WTC11 (cell line): ENCODE data around the gene SETD9. TPM values are rescaled to one million over a fixed set of nuclear protein-coding genes. Genes with fewer than 3 reads are reported as not detected.

Experiments
- ATAC-seq: fragments of 200-7000 bp; cut with Tn5 transposase; 2 replicates; pipeline ENCODE4 v1.10.0; 2021; ENCODE audit warnings: mild to moderate bottlenecking, moderate library complexity
- CTCF ChIA-PET: fragments of 300-600 bp; sonication (Branson Sonifier 250); formaldehyde crosslinking; loops from one replicate; lab custom pipeline; 2021; ENCODE audit warnings: antibody characterized with exemption; lab: Charles Lee
- POLR2A ChIA-PET: fragments of 350-600 bp; sonication (Branson Sonifier 250); formaldehyde crosslinking; loops from one replicate; lab custom pipeline; 2021; ENCODE audit warnings: antibody characterized with exemption; lab: Charles Lee
- DNase-seq: peaks from one replicate; pipeline ENCODE4 v3.0.0; 2021; ENCODE audit warnings: low spot score
- H3K27ac Mint-ChIP-seq: 2 replicates; pipeline ENCODE4 v1.8.0; 2021; ENCODE audit warnings: mixed read lengths
- H3K27me3 Mint-ChIP-seq: 2 replicates; pipeline ENCODE4 v1.8.0; 2021; ENCODE audit warnings: low read depth, mild to moderate bottlenecking, moderate library complexity, mixed read lengths
- H3K36me3 Mint-ChIP-seq: 2 replicates; pipeline ENCODE4 v1.8.0; 2021; ENCODE audit warnings: mixed read lengths
- H3K4me1 Mint-ChIP-seq: 2 replicates; pipeline ENCODE4 v1.8.0; 2022; ENCODE audit warnings: mixed read lengths
- H3K4me3 Mint-ChIP-seq: 2 replicates; pipeline ENCODE4 v1.8.0; 2021; ENCODE audit warnings: mild to moderate bottlenecking, moderate library complexity, mixed read lengths
- H3K9me3 Mint-ChIP-seq: 2 replicates; pipeline ENCODE4 v1.8.0; 2021; ENCODE audit warnings: mixed read lengths
- ATF1 ChIP-seq: sonication (generic); formaldehyde crosslinking; IDR thresholded peaks from 2 replicates; pipeline ENCODE4 v1.8.1; 2023; ENCODE audit warnings: mild to moderate bottlenecking, moderate library complexity, missing genetic modification reagents
- ELF4 ChIP-seq: sonication (generic); formaldehyde crosslinking; IDR thresholded peaks from 2 replicates; pipeline ENCODE4 v1.8.1; 2022; ENCODE audit warnings: low read depth, mild to moderate bottlenecking, moderate library complexity, missing genetic modification reagents
- NFYB ChIP-seq: sonication (generic); formaldehyde crosslinking; conservative IDR thresholded peaks from 2 replicates; pipeline ENCODE4 v1.8.0; 2022; ENCODE audit warnings: low read depth, missing genetic modification reagents
- NR3C1 ChIP-seq: sonication (generic); formaldehyde crosslinking; conservative IDR thresholded peaks from 2 replicates; pipeline ENCODE4 v1.8.1; 2023; ENCODE audit warnings: low read depth, mild to moderate bottlenecking, missing genetic modification reagents
- TCF7 ChIP-seq: sonication (generic); formaldehyde crosslinking; IDR thresholded peaks from 2 replicates; pipeline ENCODE4 v1.8.0; 2022; ENCODE audit warnings: mild to moderate bottlenecking, low read depth, missing genetic modification reagents, moderate library complexity
- TEAD1 ChIP-seq: sonication (generic); formaldehyde crosslinking; IDR thresholded peaks from 2 replicates; pipeline ENCODE4 v1.8.0; 2022; ENCODE audit warnings: mild to moderate bottlenecking, missing genetic modification reagents
- TEAD4 ChIP-seq: sonication (generic); formaldehyde crosslinking; IDR thresholded peaks from 2 replicates; pipeline ENCODE4 v1.8.0; 2022; ENCODE audit warnings: mild to moderate bottlenecking, missing genetic modification reagents
- ZNF263 ChIP-seq: sonication (generic); formaldehyde crosslinking; IDR thresholded peaks from 2 replicates; pipeline ENCODE4 v1.8.1; 2022; ENCODE audit warnings: low read depth, mild to moderate bottlenecking, moderate library complexity, missing genetic modification reagents
- total RNA-seq: library from RNA; stranded (reverse); gene quantifications from 3 replicates; pipeline ENCODE4 v1.2.3, GENCODE V29; 2021
- TF ChIP-seq, protein P1 (sequence below): sonication (generic); formaldehyde crosslinking; IDR thresholded peaks from 2 replicates; pipeline ENCODE4 v1.8.1; 2022; ENCODE audit warnings: low read depth, mild to moderate bottlenecking, moderate library complexity, missing genetic modification reagents, borderline replicate concordance
- TF ChIP-seq, protein P2 (sequence below): sonication (generic); formaldehyde crosslinking; IDR thresholded peaks from 2 replicates; pipeline ENCODE4 v1.8.0; 2022; ENCODE audit warnings: mild to moderate bottlenecking, missing genetic modification reagents
- TF ChIP-seq, protein P3 (sequence below): fragments of 250-450 bp; sonication (Bioruptor Pico); conservative IDR thresholded peaks from 2 replicates; pipeline ENCODE4 v1.9.0; 2021; ENCODE audit warnings: mild to moderate bottlenecking
- TF ChIP-seq, protein P4 (sequence below): fragments of 250-450 bp; sonication (Bioruptor Pico); IDR thresholded peaks from 2 replicates; pipeline ENCODE4 v1.9.0; 2021; ENCODE audit warnings: mild to moderate bottlenecking, borderline replicate concordance
- TF ChIP-seq, protein P5 (sequence below): sonication (generic); formaldehyde crosslinking; IDR thresholded peaks from 2 replicates; pipeline ENCODE4 v1.8.0; 2023; ENCODE audit warnings: missing genetic modification reagents
- TF ChIP-seq, protein P6 (sequence below): sonication (generic); formaldehyde crosslinking; conservative IDR thresholded peaks from 2 replicates; pipeline ENCODE4 v1.8.1; 2023; ENCODE audit warnings: mild to moderate bottlenecking, low read depth, missing genetic modification reagents, moderate library complexity
- TF ChIP-seq, protein P7 (sequence below): sonication (generic); formaldehyde crosslinking; IDR thresholded peaks from 2 replicates; pipeline ENCODE4 v1.8.0; 2022; ENCODE audit warnings: missing genetic modification reagents
- TF ChIP-seq, protein P8 (sequence below): sonication (generic); formaldehyde crosslinking; IDR thresholded peaks from 2 replicates; pipeline ENCODE4 v1.8.0; 2022; ENCODE audit warnings: mild to moderate bottlenecking, missing genetic modification reagents
- TF ChIP-seq, protein P9 (sequence below): fragments of 250-450 bp; sonication (Bioruptor Pico); IDR thresholded peaks from 2 replicates; pipeline ENCODE4 v1.9.0; 2021; ENCODE audit warnings: mild to moderate bottlenecking

SETD9 gene
- total RNA-seq, 1 experiment from 2014 or later = 6.7 TPM

DNA sequence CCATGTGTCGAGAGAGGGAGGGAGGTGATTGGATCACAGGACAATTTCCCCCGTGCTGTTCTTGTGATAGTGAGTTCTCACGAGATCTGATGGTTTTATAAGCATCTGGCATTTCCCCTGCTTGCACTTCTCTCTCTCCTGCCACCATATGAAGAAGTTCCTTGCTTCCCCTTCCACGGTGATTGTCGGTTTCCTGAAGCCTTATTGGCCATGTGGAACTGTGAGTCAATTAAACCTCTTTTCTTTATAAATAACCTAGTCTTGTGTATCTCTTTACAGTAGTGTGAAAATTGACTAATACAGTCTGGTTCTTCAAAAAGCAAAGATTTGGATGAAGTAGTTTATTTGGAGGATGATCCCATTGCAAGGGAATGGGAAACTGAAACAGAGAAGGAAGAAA lies 53.9 kb downstream of the SETD9 start:
- Mint-ChIP-seq H3K4me3 (no peak overlapping the region), H3K9me3 (no peaks in the 10 kb centered on the region), H3K27ac (no peak overlapping the region), H3K4me1 (no peaks in the 10 kb centered on the region), H3K27me3 (no peaks in the 10 kb centered on the region), H3K36me3 (no peaks in the 10 kb centered on the region)
- TF ChIP-seq ELF4 = no peak
- TF ChIP-seq, protein P1, sequence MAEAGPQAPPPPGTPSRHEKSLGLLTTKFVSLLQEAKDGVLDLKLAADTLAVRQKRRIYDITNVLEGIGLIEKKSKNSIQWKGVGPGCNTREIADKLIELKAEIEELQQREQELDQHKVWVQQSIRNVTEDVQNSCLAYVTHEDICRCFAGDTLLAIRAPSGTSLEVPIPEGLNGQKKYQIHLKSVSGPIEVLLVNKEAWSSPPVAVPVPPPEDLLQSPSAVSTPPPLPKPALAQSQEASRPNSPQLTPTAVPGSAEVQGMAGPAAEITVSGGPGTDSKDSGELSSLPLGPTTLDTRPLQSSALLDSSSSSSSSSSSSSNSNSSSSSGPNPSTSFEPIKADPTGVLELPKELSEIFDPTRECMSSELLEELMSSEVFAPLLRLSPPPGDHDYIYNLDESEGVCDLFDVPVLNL = no peak
- TF ChIP-seq, protein P2, sequence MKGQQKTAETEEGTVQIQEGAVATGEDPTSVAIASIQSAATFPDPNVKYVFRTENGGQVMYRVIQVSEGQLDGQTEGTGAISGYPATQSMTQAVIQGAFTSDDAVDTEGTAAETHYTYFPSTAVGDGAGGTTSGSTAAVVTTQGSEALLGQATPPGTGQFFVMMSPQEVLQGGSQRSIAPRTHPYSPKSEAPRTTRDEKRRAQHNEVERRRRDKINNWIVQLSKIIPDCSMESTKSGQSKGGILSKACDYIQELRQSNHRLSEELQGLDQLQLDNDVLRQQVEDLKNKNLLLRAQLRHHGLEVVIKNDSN (CRISPR knock-in tag) = no peak
- no peak for TF ChIP-seq NFYB (CRISPR knock-in tag)
- TF ChIP-seq, protein P3, sequence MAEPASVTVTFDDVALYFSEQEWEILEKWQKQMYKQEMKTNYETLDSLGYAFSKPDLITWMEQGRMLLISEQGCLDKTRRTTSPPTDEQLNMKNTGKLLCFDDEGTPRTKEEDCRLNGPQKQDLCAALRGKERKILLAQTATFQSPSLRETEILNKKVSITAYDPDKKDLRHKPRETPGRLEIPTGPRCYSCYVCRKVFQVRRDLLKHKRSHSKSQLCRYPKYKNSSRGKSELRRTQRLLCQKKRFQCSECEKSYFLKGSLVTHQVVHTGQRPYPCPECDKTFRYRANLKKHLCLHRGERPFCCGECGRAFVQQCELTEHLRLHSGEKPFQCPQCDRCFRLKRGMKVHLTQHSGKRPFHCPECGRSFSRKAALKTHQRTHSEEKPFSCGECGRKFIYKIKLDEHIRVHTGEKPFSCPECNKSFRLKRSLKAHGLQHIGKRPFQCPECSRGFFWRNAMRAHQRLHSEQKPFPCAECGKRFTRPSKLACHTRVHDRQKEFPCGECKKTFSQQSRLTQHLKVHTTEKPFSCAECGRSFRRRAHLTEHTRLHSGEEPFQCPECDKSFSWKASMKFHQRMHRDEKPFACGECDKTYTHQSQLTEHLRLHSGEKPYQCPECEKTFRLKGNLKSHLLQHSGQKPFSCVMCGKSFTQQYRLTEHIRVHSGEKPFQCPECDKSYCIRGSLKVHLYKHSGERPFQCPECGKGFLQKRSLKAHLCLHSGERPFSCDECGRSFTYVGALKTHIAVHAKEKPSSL (CRISPR knock-in tag) = no peak
- TF ChIP-seq TCF7 = no peak
- TF ChIP-seq, protein P4, sequence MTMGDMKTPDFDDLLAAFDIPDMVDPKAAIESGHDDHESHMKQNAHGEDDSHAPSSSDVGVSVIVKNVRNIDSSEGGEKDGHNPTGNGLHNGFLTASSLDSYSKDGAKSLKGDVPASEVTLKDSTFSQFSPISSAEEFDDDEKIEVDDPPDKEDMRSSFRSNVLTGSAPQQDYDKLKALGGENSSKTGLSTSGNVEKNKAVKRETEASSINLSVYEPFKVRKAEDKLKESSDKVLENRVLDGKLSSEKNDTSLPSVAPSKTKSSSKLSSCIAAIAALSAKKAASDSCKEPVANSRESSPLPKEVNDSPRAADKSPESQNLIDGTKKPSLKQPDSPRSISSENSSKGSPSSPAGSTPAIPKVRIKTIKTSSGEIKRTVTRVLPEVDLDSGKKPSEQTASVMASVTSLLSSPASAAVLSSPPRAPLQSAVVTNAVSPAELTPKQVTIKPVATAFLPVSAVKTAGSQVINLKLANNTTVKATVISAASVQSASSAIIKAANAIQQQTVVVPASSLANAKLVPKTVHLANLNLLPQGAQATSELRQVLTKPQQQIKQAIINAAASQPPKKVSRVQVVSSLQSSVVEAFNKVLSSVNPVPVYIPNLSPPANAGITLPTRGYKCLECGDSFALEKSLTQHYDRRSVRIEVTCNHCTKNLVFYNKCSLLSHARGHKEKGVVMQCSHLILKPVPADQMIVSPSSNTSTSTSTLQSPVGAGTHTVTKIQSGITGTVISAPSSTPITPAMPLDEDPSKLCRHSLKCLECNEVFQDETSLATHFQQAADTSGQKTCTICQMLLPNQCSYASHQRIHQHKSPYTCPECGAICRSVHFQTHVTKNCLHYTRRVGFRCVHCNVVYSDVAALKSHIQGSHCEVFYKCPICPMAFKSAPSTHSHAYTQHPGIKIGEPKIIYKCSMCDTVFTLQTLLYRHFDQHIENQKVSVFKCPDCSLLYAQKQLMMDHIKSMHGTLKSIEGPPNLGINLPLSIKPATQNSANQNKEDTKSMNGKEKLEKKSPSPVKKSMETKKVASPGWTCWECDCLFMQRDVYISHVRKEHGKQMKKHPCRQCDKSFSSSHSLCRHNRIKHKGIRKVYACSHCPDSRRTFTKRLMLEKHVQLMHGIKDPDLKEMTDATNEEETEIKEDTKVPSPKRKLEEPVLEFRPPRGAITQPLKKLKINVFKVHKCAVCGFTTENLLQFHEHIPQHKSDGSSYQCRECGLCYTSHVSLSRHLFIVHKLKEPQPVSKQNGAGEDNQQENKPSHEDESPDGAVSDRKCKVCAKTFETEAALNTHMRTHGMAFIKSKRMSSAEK (CRISPR knock-in tag) = no peak
- no peak for TF ChIP-seq NR3C1 (CRISPR knock-in tag)
- no peak for TF ChIP-seq ZNF263
- TF ChIP-seq, protein P5, sequence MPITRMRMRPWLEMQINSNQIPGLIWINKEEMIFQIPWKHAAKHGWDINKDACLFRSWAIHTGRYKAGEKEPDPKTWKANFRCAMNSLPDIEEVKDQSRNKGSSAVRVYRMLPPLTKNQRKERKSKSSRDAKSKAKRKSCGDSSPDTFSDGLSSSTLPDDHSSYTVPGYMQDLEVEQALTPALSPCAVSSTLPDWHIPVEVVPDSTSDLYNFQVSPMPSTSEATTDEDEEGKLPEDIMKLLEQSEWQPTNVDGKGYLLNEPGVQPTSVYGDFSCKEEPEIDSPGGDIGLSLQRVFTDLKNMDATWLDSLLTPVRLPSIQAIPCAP (CRISPR knock-in tag) = no peak
- TF ChIP-seq ATF1 (CRISPR knock-in tag) = no peak
- TF ChIP-seq, protein P6, sequence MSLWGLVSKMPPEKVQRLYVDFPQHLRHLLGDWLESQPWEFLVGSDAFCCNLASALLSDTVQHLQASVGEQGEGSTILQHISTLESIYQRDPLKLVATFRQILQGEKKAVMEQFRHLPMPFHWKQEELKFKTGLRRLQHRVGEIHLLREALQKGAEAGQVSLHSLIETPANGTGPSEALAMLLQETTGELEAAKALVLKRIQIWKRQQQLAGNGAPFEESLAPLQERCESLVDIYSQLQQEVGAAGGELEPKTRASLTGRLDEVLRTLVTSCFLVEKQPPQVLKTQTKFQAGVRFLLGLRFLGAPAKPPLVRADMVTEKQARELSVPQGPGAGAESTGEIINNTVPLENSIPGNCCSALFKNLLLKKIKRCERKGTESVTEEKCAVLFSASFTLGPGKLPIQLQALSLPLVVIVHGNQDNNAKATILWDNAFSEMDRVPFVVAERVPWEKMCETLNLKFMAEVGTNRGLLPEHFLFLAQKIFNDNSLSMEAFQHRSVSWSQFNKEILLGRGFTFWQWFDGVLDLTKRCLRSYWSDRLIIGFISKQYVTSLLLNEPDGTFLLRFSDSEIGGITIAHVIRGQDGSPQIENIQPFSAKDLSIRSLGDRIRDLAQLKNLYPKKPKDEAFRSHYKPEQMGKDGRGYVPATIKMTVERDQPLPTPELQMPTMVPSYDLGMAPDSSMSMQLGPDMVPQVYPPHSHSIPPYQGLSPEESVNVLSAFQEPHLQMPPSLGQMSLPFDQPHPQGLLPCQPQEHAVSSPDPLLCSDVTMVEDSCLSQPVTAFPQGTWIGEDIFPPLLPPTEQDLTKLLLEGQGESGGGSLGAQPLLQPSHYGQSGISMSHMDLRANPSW = no peak
- TF ChIP-seq, protein P7, sequence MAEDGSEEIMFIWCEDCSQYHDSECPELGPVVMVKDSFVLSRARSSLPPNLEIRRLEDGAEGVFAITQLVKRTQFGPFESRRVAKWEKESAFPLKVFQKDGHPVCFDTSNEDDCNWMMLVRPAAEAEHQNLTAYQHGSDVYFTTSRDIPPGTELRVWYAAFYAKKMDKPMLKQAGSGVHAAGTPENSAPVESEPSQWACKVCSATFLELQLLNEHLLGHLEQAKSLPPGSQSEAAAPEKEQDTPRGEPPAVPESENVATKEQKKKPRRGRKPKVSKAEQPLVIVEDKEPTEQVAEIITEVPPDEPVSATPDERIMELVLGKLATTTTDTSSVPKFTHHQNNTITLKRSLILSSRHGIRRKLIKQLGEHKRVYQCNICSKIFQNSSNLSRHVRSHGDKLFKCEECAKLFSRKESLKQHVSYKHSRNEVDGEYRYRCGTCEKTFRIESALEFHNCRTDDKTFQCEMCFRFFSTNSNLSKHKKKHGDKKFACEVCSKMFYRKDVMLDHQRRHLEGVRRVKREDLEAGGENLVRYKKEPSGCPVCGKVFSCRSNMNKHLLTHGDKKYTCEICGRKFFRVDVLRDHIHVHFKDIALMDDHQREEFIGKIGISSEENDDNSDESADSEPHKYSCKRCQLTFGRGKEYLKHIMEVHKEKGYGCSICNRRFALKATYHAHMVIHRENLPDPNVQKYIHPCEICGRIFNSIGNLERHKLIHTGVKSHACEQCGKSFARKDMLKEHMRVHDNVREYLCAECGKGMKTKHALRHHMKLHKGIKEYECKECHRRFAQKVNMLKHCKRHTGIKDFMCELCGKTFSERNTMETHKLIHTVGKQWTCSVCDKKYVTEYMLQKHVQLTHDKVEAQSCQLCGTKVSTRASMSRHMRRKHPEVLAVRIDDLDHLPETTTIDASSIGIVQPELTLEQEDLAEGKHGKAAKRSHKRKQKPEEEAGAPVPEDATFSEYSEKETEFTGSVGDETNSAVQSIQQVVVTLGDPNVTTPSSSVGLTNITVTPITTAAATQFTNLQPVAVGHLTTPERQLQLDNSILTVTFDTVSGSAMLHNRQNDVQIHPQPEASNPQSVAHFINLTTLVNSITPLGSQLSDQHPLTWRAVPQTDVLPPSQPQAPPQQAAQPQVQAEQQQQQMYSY = no peak
- TF ChIP-seq TEAD4 (CRISPR knock-in tag) = no peak
- TF ChIP-seq TEAD1 (CRISPR knock-in tag) = no peak
- TF ChIP-seq, protein P8, sequence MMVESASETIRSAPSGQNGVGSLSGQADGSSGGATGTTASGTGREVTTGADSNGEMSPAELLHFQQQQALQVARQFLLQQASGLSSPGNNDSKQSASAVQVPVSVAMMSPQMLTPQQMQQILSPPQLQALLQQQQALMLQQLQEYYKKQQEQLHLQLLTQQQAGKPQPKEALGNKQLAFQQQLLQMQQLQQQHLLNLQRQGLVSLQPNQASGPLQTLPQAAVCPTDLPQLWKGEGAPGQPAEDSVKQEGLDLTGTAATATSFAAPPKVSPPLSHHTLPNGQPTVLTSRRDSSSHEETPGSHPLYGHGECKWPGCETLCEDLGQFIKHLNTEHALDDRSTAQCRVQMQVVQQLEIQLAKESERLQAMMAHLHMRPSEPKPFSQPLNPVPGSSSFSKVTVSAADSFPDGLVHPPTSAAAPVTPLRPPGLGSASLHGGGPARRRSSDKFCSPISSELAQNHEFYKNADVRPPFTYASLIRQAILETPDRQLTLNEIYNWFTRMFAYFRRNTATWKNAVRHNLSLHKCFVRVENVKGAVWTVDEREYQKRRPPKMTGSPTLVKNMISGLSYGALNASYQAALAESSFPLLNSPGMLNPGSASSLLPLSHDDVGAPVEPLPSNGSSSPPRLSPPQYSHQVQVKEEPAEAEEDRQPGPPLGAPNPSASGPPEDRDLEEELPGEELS (CRISPR knock-in tag) = no peak
- TF ChIP-seq, protein P9, sequence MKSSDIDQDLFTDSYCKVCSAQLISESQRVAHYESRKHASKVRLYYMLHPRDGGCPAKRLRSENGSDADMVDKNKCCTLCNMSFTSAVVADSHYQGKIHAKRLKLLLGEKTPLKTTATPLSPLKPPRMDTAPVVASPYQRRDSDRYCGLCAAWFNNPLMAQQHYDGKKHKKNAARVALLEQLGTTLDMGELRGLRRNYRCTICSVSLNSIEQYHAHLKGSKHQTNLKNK = no peak
- ATAC-seq = no peak
- CTCF ChIA-PET = no interaction called here
- POLR2A ChIA-PET = no interaction called here
- DNase-seq = no peak
